Measurements from ENCODE around the gene SLC7A9. TPM values are rescaled to one million over a fixed set of nuclear protein-coding genes. Genes with fewer than 3 reads are reported as not detected.
"Not testable (repeated sequence)": the region's sequence is repeated elsewhere in the genome, so short reads cannot be mapped to it uniquely, and the experiment has no call there.

SLC7A9 gene
- polyA plus RNA-seq, 1 experiment = not detected

DNA sequence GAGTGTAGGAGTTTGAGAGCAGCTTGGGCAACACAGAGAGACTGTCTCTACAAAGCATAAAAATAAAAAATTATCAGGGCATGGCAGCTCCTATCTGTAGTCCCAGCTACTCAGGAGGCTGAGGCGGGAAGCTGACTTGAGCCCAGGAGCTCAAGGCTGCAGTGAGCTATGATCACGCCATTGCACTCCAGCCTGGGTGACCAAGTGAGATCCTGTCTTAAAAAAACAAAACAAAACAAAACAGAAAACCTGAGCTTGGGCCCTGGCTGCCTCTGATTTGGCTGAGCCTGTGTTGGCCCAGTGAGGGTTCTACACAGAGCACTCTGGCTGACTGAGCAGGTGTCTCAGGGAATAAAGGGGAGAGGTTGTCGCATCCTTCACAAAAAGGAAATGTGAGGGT is 8.0 kb downstream of the SLC7A9 start:
- Histone ChIP-seq H3K27ac (ENCODE audit: low read depth, low read length) (no peak overlapping the region), H3K4me3 (ENCODE audit: low read depth, low read length) (no peak overlapping the region), H3K9me3 (ENCODE audit: control insufficient read depth, insufficient read depth, low read length) (no peaks in the 10 kb centered on the region; the same call in 1 of the 2 replicates), H3K27me3 (ENCODE audit: control insufficient read depth, insufficient read depth, low read length) (no peaks in the 10 kb centered on the region)
- CTCF ChIA-PET = no interaction called here
- DNase-seq (ENCODE audit: low read depth, low spot score) = no peak
- POLR2A ChIA-PET = no interaction called here
- TF ChIP-seq, protein P1, sequence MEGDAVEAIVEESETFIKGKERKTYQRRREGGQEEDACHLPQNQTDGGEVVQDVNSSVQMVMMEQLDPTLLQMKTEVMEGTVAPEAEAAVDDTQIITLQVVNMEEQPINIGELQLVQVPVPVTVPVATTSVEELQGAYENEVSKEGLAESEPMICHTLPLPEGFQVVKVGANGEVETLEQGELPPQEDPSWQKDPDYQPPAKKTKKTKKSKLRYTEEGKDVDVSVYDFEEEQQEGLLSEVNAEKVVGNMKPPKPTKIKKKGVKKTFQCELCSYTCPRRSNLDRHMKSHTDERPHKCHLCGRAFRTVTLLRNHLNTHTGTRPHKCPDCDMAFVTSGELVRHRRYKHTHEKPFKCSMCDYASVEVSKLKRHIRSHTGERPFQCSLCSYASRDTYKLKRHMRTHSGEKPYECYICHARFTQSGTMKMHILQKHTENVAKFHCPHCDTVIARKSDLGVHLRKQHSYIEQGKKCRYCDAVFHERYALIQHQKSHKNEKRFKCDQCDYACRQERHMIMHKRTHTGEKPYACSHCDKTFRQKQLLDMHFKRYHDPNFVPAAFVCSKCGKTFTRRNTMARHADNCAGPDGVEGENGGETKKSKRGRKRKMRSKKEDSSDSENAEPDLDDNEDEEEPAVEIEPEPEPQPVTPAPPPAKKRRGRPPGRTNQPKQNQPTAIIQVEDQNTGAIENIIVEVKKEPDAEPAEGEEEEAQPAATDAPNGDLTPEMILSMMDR (IDR thresholded peaks at IDR 0.05; ENCODE audit: low read depth, low read length) = no peak

DNA sequence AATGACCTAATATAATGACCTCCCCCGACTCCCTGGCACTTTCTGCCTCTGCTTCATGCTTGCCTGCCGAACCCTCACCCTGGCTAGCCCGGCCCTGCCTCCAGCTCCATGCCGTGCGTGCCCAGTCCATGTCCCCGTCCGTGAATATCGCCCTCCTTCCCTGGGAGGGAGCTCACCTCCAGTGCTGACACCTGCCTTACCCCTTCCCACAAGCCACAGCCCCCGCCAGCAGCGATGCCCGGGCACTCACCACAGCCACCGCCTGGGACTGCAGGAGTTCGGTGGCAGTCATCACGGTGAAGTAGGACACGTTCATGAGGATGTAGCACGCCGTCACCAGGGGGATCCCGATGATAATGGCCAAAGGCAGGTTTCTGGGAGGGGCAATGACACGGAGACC is 10.0 kb downstream of the SLC7A9 start:
- no peak overlapping the region for H3K4me3 ChIP-seq (ENCODE audit: low read depth, low read length)
- H3K27ac ChIP-seq (ENCODE audit: low read depth, low read length) = no peak overlapping the region
- CTCF ChIA-PET = no interaction called here
- no peak for DNase-seq (ENCODE audit: low read depth, low spot score)
- H3K27me3 ChIP-seq (ENCODE audit: control insufficient read depth, insufficient read depth, low read length) = no peaks in the 10 kb centered on the region
- TF ChIP-seq, protein P1 (IDR thresholded peaks at IDR 0.05; ENCODE audit: low read depth, low read length) = no peak
- no peaks in the 10 kb centered on the region; the same call in 1 of the 2 replicates for H3K9me3 ChIP-seq (ENCODE audit: control insufficient read depth, insufficient read depth, low read length)
- POLR2A ChIA-PET = no interaction called here

DNA sequence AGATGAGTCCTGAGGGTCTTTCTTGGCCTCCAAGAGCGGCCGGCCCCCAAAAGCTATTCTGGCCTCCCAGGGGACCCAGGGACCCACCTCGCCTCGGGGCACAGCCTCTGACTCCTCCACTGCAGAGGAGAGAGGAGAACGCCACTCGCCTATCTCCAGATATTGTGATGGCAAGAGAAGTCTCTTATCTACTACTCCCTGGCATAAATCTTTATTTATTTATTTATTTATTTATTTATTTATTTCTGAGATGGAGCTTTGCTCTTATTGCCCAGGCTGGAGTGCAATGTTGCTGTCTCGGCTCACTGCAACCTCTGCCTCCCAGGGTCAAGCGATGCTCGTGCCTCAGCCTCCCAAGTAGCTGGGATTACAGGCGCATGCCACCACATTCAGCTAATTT is 11.0 kb downstream of the SLC7A9 start:
- Histone ChIP-seq H3K27ac (ENCODE audit: low read depth, low read length) (no peak overlapping the region), H3K9me3 (ENCODE audit: control insufficient read depth, insufficient read depth, low read length) (no peaks in the 10 kb centered on the region), H3K27me3 (ENCODE audit: control insufficient read depth, insufficient read depth, low read length) (no peaks in the 10 kb centered on the region), H3K4me3 (ENCODE audit: low read depth, low read length) (no peak overlapping the region)
- ChIA-PET POLR2A (no interaction called here), CTCF (no interaction called here)
- TF ChIP-seq, protein P1 (IDR thresholded peaks at IDR 0.05; ENCODE audit: low read depth, low read length) = no peak
- DNase-seq (ENCODE audit: low read depth, low spot score) = no peak

DNA sequence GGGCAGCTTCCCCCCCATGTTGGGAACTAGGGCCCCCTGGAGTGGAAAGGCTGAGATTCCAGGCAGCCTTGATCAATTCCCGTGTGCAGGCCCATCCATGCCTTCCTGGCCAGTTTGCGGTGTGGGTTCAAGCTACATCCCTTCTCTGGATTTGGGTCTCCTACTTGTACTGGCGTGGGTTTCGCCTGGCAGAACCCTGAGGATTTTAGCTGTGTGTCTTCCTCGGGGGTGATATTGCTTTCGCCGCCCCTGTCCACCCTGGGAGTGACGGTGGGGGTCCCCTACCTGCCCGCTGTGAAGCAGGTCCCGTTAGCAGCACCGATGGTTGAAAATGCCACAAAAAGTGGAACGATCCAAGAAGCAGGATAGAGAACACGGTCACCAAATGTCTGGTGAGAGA is 11.4 kb downstream of the SLC7A9 start:
- ChIA-PET POLR2A (no interaction called here), CTCF (no interaction called here)
- no peak for DNase-seq (ENCODE audit: low read depth, low spot score)
- TF ChIP-seq, protein P1 (IDR thresholded peaks at IDR 0.05; ENCODE audit: low read depth, low read length) = no peak
- Histone ChIP-seq H3K27ac (ENCODE audit: low read depth, low read length) (no peak overlapping the region), H3K4me3 (ENCODE audit: low read depth, low read length) (no peak overlapping the region), H3K27me3 (ENCODE audit: control insufficient read depth, insufficient read depth, low read length) (no peaks in the 10 kb centered on the region), H3K9me3 (ENCODE audit: control insufficient read depth, insufficient read depth, low read length) (no peaks in the 10 kb centered on the region)

DNA sequence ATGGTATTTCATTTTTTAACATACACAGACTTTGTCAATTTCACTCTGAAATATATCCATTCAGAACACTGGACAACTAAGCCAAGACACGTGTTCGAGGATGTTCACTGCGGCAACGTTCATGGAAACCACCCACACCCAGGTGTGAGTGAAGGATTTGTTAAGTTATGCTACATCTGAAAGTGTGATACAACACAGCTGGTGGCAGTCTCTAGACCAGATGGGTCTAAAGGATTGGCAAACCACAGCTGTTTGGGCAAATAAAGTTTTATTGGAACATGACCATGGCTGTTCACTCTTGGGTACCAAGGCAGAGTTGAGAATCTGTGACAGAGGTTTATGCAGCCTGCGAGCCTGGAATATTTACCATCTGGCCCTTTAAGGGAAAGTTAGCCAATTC is 12.0 kb downstream of the SLC7A9 start:
- H3K27ac ChIP-seq (ENCODE audit: low read depth, low read length) = no peak overlapping the region
- CTCF ChIA-PET = no interaction called here
- POLR2A ChIA-PET = no interaction called here
- H3K9me3 ChIP-seq (ENCODE audit: control insufficient read depth, insufficient read depth, low read length) = no peaks in the 10 kb centered on the region
- H3K4me3 ChIP-seq (ENCODE audit: low read depth, low read length) = no peak overlapping the region
- TF ChIP-seq, protein P1 (IDR thresholded peaks at IDR 0.05; ENCODE audit: low read depth, low read length) = no peak
- H3K27me3 ChIP-seq (ENCODE audit: control insufficient read depth, insufficient read depth, low read length) = no peaks in the 10 kb centered on the region
- DNase-seq (ENCODE audit: low read depth, low spot score) = no peak

DNA sequence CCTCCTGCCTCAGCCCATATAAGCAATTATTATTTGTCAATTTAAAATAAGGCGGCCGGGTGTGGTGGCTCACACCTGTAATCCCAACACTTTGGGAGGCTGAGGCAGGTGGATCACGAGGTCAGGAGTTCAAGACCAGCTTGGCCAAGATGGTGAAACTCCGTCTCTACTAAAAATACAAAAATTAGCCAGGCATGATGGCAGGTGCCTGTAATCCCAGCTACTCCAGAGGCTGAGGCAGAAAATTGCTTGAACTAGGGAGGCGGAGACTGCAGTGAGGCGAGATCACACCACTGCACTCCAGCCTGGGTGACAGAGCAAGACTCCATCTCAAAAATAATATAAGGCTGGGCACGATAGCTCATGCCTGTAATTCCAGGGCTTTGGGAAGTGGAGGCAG is 12.7 kb downstream of the SLC7A9 start:
- H3K9me3 ChIP-seq (ENCODE audit: control insufficient read depth, insufficient read depth, low read length); H3K27ac ChIP-seq (ENCODE audit: low read depth, low read length); H3K27me3 ChIP-seq (ENCODE audit: control insufficient read depth, insufficient read depth, low read length); POLR2A ChIA-PET; DNase-seq (ENCODE audit: low read depth, low spot score); H3K4me3 ChIP-seq (ENCODE audit: low read depth, low read length); CTCF ChIA-PET: not testable (repeated sequence)

Measured in AG04450 (cell line).